ENCODE data around the gene HSCB.
"Not testable (repeated sequence)": the region's sequence is repeated elsewhere in the genome, so short reads cannot be mapped to it uniquely, and the experiment has no call there.

HSCB gene, protein sequence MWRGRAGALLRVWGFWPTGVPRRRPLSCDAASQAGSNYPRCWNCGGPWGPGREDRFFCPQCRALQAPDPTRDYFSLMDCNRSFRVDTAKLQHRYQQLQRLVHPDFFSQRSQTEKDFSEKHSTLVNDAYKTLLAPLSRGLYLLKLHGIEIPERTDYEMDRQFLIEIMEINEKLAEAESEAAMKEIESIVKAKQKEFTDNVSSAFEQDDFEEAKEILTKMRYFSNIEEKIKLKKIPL

DNA sequence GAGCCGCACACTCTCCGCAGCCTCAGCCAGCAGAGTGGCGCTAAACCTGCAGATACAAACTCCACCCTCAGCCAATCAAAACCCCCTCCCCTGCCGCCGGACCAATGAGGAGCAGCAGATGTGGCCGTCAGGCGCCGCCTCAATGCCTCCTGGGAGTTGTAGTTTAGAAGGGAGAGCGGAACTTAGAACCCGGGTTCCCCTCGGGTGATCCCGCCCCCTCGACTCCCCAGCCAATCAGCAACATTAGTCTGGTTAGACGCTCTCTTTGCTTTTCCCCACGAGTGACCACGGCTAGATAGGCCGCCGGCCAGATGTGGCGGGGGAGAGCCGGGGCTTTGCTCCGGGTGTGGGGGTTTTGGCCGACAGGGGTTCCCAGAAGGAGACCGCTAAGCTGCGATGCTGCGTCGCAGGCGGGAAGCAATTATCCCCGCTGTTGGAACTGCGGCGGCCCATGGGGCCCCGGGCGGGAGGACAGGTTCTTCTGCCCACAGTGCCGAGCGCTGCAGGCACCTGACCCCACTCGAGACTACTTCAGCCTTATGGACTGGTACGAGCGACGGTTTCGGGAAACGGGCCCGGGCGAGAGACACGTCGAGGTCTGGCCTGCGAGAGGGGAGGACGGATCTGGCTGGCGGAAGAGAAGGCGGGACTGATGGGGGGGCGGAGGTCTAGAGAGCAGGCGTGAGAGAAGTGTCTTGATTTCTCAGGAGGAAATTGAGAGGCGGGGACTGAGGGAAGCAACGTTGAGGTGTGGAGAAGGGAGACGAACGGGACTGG lies at the start of gene HSCB, which contains the start of gene CHEK2:
TSS of gene HSCB (plus strand) at position 255 of the 777 bp plus-strand sequence. CDS start at position 312, 57 bp downstream.
TSS of gene CHEK2 (minus strand) at position 36 of the 777 bp plus-strand sequence. CDS start 7,099 bp downstream, outside the sequence.
- Histone ChIP-seq H3K9ac (ENCODE audit: insufficient read length) (peak within 1 kb of the TSS; percentile 90), H3K27ac (peak within 1 kb of the TSS; percentile 79), H3K36me3 (ENCODE audit: insufficient read depth, low read length) (peaks cover 22% of the 10 kb centered on the region; the same call in 1 of the 2 replicates), H3K9me3 (ENCODE audit: low read depth, low read length) (no peaks in the 10 kb centered on the region), H3K4me3 (peak within 1 kb of the TSS; percentile 92)
- peak; percentile 92 for DNase-seq (ENCODE audit: low read depth, low spot score)
- no peak for TF ChIP-seq EZH2 (IDR thresholded peaks at IDR 0.05)
- TF ChIP-seq POLR2AphosphoS5 (IDR thresholded peaks at IDR 0.05; ENCODE audit: borderline replicate concordance, low read depth, low read length), result peak; percentile 87
- TF ChIP-seq FOXP2 (optimal IDR thresholded peaks at IDR 0.05; ENCODE audit: control extremely low read depth, extremely low read length, insufficient read depth), result no peak

DNA sequence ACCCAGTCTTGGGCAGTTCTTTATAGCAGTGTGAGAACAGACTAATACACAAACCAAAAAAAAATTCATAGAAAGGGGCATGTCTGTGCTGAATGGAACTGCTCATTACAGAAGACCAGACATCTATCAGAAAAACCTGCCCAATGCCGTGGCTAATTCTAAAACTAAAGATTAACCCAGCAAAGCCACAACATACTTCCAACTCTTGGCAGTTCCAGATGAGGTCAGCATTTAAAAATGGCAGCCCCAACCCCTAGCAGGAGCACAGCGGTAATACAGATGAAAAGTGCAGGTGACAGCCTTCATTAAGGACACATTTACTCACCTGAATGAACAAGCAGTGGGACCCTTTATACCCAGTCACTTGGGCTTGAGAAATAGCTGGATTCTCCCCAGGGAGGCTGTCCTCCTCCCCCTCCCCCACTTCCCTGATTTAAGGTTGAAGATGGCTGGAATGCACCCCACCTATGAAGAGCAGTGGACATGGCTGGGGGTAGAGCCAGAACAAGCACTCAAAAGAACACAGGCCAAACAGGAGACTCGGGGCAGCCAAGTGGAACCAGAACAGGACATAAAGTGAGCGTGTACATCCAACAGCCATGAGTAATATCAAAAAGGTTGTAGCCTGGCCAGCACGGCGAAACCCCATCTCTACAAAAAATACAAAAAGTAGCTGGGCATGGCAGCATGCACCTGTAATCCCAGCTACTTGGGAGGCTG lies 48.6 kb upstream of the HSCB start:
- H3K9me3 ChIP-seq (ENCODE audit: low read depth, low read length); H3K4me3 ChIP-seq; DNase-seq (ENCODE audit: low read depth, low spot score); H3K36me3 ChIP-seq (ENCODE audit: insufficient read depth, low read length); H3K9ac ChIP-seq (ENCODE audit: insufficient read length); H3K27ac ChIP-seq: not testable (repeated sequence)

DNA sequence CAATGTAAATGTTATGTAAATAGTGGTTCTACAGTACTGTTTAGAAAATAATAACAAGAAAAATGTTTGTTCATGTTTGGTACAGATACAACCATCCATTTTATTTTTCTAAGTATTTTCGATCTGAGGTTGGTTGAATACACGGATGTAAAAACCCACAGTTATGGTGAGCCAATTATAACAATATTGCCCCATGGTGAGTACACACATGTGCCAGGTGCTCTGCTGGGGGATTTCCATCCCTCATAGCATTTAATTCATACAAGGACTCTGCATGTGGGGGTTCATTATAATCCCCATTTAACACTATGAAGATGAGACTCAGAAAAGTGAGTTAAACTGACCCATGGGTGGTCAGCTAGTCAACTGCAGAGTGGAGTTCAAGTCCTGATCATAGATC lies 38.9 kb upstream of the HSCB start:
- H3K9me3 ChIP-seq (ENCODE audit: low read depth, low read length), result no peaks in the 10 kb centered on the region
- H3K27ac ChIP-seq, result no peak overlapping the region
- TF ChIP-seq FOXP2 (optimal IDR thresholded peaks at IDR 0.05; ENCODE audit: control extremely low read depth, extremely low read length, insufficient read depth), result no peak
- no peak for TF ChIP-seq EZH2 (IDR thresholded peaks at IDR 0.05)
- no peak for TF ChIP-seq POLR2AphosphoS5 (IDR thresholded peaks at IDR 0.05; ENCODE audit: borderline replicate concordance, low read depth, low read length)
- no peak overlapping the region for H3K9ac ChIP-seq (ENCODE audit: insufficient read length)
- no peak overlapping the region for H3K4me3 ChIP-seq
- H3K36me3 ChIP-seq (ENCODE audit: insufficient read depth, low read length), result peaks cover 15% of the 10 kb centered on the region
- no peak for DNase-seq (ENCODE audit: low read depth, low spot score)

DNA sequence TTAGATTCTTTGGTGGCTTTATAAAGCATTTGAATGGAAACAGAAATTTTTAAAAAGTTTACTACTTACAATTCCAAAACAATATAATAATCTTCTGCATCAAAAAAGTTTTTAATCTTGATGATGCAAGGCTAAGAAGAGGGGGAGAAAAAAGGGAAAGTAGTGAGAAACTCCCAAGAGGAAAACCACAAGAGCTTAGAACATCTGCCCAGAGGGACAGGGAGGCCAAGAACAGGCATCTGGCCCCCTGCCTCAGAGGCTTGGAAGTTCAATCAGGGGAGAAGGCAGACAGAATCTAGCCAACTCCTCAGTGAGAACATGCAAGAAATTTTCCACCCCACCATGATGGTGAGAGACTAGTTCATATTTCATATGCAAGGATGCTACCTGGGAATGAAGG lies 38.4 kb upstream of the HSCB start:
- Histone ChIP-seq H3K9me3 (ENCODE audit: low read depth, low read length) (no peaks in the 10 kb centered on the region), H3K9ac (ENCODE audit: insufficient read length) (no peak overlapping the region), H3K36me3 (ENCODE audit: insufficient read depth, low read length) (peaks cover 15% of the 10 kb centered on the region), H3K4me3 (no peak overlapping the region), H3K27ac (no peak overlapping the region)
- no peak for DNase-seq (ENCODE audit: low read depth, low spot score)
- TF ChIP-seq POLR2AphosphoS5 (IDR thresholded peaks at IDR 0.05; ENCODE audit: borderline replicate concordance, low read depth, low read length) (no peak), FOXP2 (optimal IDR thresholded peaks at IDR 0.05; ENCODE audit: control extremely low read depth, extremely low read length, insufficient read depth) (no peak)

DNA sequence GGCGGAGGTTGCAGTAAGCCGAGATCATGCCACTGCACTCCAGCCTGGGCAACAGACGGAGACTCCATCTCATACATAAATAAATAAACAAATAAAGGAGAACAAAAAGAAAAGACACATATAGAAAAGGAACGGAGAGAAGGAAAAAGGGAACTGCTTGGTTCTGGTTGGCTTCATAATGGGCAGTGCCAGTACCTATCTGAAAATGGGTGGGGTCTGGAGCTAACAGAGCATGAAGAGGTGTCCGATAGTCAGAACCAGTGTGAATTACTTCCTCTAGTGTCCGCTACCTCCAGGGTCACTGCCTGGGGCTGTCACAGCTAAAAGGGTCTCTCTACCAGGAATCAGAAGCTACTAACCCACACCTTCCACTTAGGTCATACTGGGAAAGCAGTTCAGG lies 35.0 kb upstream of the HSCB start:
- DNase-seq (ENCODE audit: low read depth, low spot score), result no peak
- TF ChIP-seq POLR2AphosphoS5 (IDR thresholded peaks at IDR 0.05; ENCODE audit: borderline replicate concordance, low read depth, low read length) (no peak), FOXP2 (optimal IDR thresholded peaks at IDR 0.05; ENCODE audit: control extremely low read depth, extremely low read length, insufficient read depth) (no peak), EZH2 (IDR thresholded peaks at IDR 0.05) (no peak)
- Histone ChIP-seq H3K9me3 (ENCODE audit: low read depth, low read length) (no peaks in the 10 kb centered on the region), H3K36me3 (ENCODE audit: insufficient read depth, low read length) (peaks cover 27% of the 10 kb centered on the region), H3K9ac (ENCODE audit: insufficient read length) (no peak overlapping the region), H3K4me3 (no peak overlapping the region), H3K27ac (no peak overlapping the region)

DNA sequence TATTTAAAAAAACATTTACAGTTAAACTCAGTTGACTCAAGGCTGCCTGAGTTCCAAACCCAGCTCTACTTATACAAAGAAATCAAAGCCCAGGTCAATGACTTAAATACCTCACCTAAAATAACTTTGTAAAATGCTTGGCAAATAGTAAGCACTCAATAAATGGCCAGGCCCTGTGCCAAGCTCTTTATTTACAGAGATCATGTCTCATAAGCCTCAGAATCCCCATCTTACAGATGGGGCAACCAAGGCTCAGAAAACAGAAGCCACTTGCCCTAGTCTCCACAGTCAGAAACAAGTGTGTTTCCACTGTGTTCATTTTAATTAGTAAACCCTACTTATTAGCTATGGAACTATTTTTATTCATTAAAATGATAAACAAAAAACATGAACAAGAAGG lies 31.7 kb upstream of the HSCB start:
- no peak for TF ChIP-seq POLR2AphosphoS5 (IDR thresholded peaks at IDR 0.05; ENCODE audit: borderline replicate concordance, low read depth, low read length)
- no peak for TF ChIP-seq FOXP2 (optimal IDR thresholded peaks at IDR 0.05; ENCODE audit: control extremely low read depth, extremely low read length, insufficient read depth)
- TF ChIP-seq EZH2 (IDR thresholded peaks at IDR 0.05), result no peak
- H3K9ac ChIP-seq (ENCODE audit: insufficient read length), result no peak overlapping the region
- H3K9me3 ChIP-seq (ENCODE audit: low read depth, low read length), result no peaks in the 10 kb centered on the region
- DNase-seq (ENCODE audit: low read depth, low spot score), result no peak
- H3K4me3 ChIP-seq, result peak overlapping the region; percentile 53
- peaks cover 23% of the 10 kb centered on the region for H3K36me3 ChIP-seq (ENCODE audit: insufficient read depth, low read length)
- peak overlapping the region; percentile 92 for H3K27ac ChIP-seq

DNA sequence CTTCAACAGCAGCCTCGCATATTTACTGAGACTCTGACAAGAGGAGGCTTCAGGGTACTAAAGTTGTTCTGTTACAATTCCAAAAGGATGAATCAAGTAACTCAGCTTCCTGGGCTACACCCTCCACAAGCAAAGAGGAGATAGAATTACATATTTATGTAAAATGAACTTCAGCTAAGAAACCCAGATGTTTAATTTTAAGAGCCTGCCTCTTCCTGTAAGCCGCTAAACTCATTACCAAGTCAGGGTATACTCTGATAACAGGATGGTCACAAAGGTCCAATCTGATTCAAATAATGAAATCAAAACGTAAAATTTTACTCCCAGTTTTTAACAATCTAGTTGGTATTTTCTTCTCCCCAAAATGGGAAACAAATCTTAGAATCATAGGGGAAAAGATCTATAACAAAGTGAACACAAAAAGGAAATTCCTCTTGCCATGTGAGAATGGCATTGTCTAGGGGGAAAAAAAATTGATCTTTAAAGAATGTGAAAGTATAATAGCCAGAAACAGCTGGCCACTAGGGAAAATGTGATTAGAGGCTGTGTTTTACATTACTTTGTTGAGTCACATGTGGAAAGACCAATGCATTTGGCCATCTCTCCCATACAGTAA lies 31.2 kb upstream of the HSCB start:
- TF ChIP-seq POLR2AphosphoS5 (IDR thresholded peaks at IDR 0.05; ENCODE audit: borderline replicate concordance, low read depth, low read length) (no peak), EZH2 (IDR thresholded peaks at IDR 0.05) (no peak), FOXP2 (optimal IDR thresholded peaks at IDR 0.05; ENCODE audit: control extremely low read depth, extremely low read length, insufficient read depth) (no peak)
- peak overlapping the region; percentile 14 for H3K9ac ChIP-seq (ENCODE audit: insufficient read length)
- DNase-seq (ENCODE audit: low read depth, low spot score), result peak; percentile 50
- peaks cover 23% of the 10 kb centered on the region for H3K36me3 ChIP-seq (ENCODE audit: insufficient read depth, low read length)
- peak overlapping the region; percentile 92 for H3K27ac ChIP-seq
- peak overlapping the region; percentile 53 for H3K4me3 ChIP-seq
- no peaks in the 10 kb centered on the region for H3K9me3 ChIP-seq (ENCODE audit: low read depth, low read length)

DNA sequence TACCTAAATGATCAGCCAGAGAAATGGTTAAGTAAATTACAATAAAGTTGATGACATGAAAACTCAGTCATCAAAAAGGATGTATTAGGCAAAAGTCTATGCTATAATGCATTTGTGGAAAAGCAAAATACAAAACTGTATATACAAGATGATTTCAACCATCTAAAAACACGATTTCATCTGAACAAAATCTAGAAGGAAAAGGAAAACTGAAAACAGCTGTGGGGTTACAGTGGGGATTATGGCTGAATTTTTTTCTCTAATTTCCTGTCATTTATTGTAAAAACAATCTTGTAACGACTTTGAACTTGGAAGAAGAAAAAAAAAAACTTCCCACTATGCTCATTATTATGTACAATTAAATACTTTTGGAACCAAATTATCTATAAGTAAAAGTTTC lies 30.5 kb upstream of the HSCB start:
- H3K4me3 ChIP-seq, result peak overlapping the region; percentile 53
- H3K36me3 ChIP-seq (ENCODE audit: insufficient read depth, low read length), result peaks cover 23% of the 10 kb centered on the region
- H3K27ac ChIP-seq, result peak overlapping the region; percentile 92
- no peak for DNase-seq (ENCODE audit: low read depth, low spot score)
- no peak for TF ChIP-seq POLR2AphosphoS5 (IDR thresholded peaks at IDR 0.05; ENCODE audit: borderline replicate concordance, low read depth, low read length)
- no peak for TF ChIP-seq FOXP2 (optimal IDR thresholded peaks at IDR 0.05; ENCODE audit: control extremely low read depth, extremely low read length, insufficient read depth)
- no peak for TF ChIP-seq EZH2 (IDR thresholded peaks at IDR 0.05)
- peak overlapping the region; percentile 14 for H3K9ac ChIP-seq (ENCODE audit: insufficient read length)
- no peaks in the 10 kb centered on the region for H3K9me3 ChIP-seq (ENCODE audit: low read depth, low read length)
